HepG2 (cell line): ENCODE data around the gene CNPY4. TPM values are rescaled to one million over a fixed set of nuclear protein-coding genes. Genes with fewer than 3 reads are reported as not detected.

Experiments used
- ARHGAP35 ChIP-seq: sonication (generic); formaldehyde crosslinking; IDR thresholded peaks from 2 replicates; pipeline ENCODE4 v1.9.0; 2022; ENCODE audit warnings: mild to moderate bottlenecking, inconsistent platforms, moderate library complexity, missing genetic modification reagents, borderline replicate concordance
- ARID4A ChIP-seq: sonication (generic); formaldehyde crosslinking; IDR thresholded peaks from 2 replicates; pipeline ENCODE4 v1.5.0; 2020; ENCODE audit warnings: mild to moderate bottlenecking, missing genetic modification reagents, borderline replicate concordance
- CEBPG ChIP-seq: IDR thresholded peaks from 2 replicates; pipeline ENCODE4 v1.6.1; 2016
- ETV5 ChIP-seq: IDR thresholded peaks from 2 replicates; pipeline ENCODE4 v1.6.1; 2018; ENCODE audit warnings: missing biosample characterization, missing genetic modification reagents, inconsistent platforms, borderline replicate concordance
- MEF2D ChIP-seq: sonication (generic); formaldehyde crosslinking; IDR thresholded peaks from 2 replicates; pipeline ENCODE4 v1.5.1; 2020; ENCODE audit warnings: mild to moderate bottlenecking, missing genetic modification reagents
- NFKBIZ ChIP-seq: IDR thresholded peaks from 2 replicates; pipeline ENCODE4 v1.6.1; 2018; ENCODE audit warnings: missing genetic modification reagents, missing compliant biosample characterization
- ZMYM3 ChIP-seq: sonication (generic); formaldehyde crosslinking; IDR thresholded peaks from 2 replicates; pipeline ENCODE4 v1.5.1; 2020; ENCODE audit warnings: mild to moderate bottlenecking, missing genetic modification reagents
- ZNF335 ChIP-seq: sonication (generic); formaldehyde crosslinking; IDR thresholded peaks from 2 replicates; pipeline ENCODE4 v1.4.0; 2020; ENCODE audit warnings: missing genetic modification reagents
- ZNF343 ChIP-seq: sonication (generic); formaldehyde crosslinking; IDR thresholded peaks from 2 replicates; pipeline ENCODE4 v1.4.0; 2020; ENCODE audit warnings: mild to moderate bottlenecking, missing genetic modification reagents
- ZNF543 ChIP-seq: sonication (generic); formaldehyde crosslinking; IDR thresholded peaks from 2 replicates; pipeline ENCODE4 v1.4.0; 2020; ENCODE audit warnings: mild to moderate bottlenecking, missing genetic modification reagents
- ZNF704 ChIP-seq: sonication (generic); formaldehyde crosslinking; IDR thresholded peaks from 2 replicates; pipeline ENCODE4 v1.8.1; 2023; ENCODE audit warnings: mild to moderate bottlenecking, inconsistent platforms, moderate library complexity, missing genetic modification reagents, borderline replicate concordance
- ZNF766 ChIP-seq: sonication (generic); formaldehyde crosslinking; IDR thresholded peaks from 2 replicates; pipeline ENCODE4 v1.5.0; 2020; ENCODE audit warnings: missing genetic modification reagents, borderline replicate concordance
- ZNF768 ChIP-seq: sonication (generic); formaldehyde crosslinking; IDR thresholded peaks from 2 replicates; pipeline ENCODE4 v1.4.0; 2020; ENCODE audit warnings: missing genetic modification reagents
- ZSCAN22 ChIP-seq: sonication (generic); formaldehyde crosslinking; IDR thresholded peaks from 2 replicates; pipeline ENCODE4 v1.4.0; 2020; ENCODE audit warnings: mild to moderate bottlenecking, missing genetic modification reagents
- polyA plus RNA-seq, 8 experiments: library from polyadenylated mRNA; depleted of rRNA in 3 of 8; stranded (reverse) in 7 of 8; unstranded in 1 of 8; fragments of >200 nt; fragmentation: Illumina TruSeq in 4 of 8; extraction: Trizol in 4 of 8; gene quantifications; 2 replicates each; pipeline versions ENCODE4 v1.2.1 to v1.2.3, GENCODE V29; 2011 to 2016; ENCODE audit warnings: low read depth in 4 of 8, missing spikeins in 1 of 8, mixed read lengths in 1 of 8; ENCODE audit not compliant: insufficient read depth in 1 of 8
- total RNA-seq, 5 experiments: library from RNA; depleted of rRNA; stranded (reverse); fragments of >200 nt; fragmentation: Illumina TruSeq; extraction: Trizol; gene quantifications; 2 replicates each; pipeline ENCODE4 v1.2.3, GENCODE V29; 2016; ENCODE audit warnings: low read depth in 1 of 5
- TF ChIP-seq, protein P1 (sequence below): sonication (generic); formaldehyde crosslinking; IDR thresholded peaks from 2 replicates; pipeline ENCODE4 v1.4.0; 2020; ENCODE audit warnings: missing genetic modification reagents, borderline replicate concordance
- TF ChIP-seq, protein P2 (sequence below): sonication (generic); formaldehyde crosslinking; IDR thresholded peaks from 2 replicates; pipeline ENCODE4 v1.5.1; 2020; ENCODE audit warnings: mild to moderate bottlenecking, missing genetic modification reagents, borderline replicate concordance

The CNPY4 gene
- total and polyA plus RNA-seq, 2 of the 13 experiments (the other 11 are each of a cell fraction or from before 2014, with no cell fraction given): 6.2 to 12.7 TPM

GRCh38 chr7:100122067-100122466 lies 2.6 kb downstream of the CNPY4 start (continued):
- TF ChIP-seq ARID4A (CRISPR knock-in tag) (peak; percentile 41; the same call in 1 of the 2 replicates), ZSCAN22 (no peak), NFKBIZ (no peak), ZNF343 (CRISPR knock-in tag) (no peak), ETV5 (CRISPR knock-in tag) (peak; percentile 87), ARHGAP35 (no peak; the same call in 1 of the 2 replicates), CEBPG (CRISPR knock-in tag) (no peak; the same call in 1 of the 2 replicates), ZNF768 (no peak; the same call in 1 of the 2 replicates), ZNF766 (CRISPR knock-in tag) (no peak), ZMYM3 (CRISPR knock-in tag) (peak; percentile 42), ZNF335 (CRISPR knock-in tag) (no peak), MEF2D (CRISPR knock-in tag) (no peak), ZNF704 (CRISPR knock-in tag) (no peak), ZNF543 (CRISPR knock-in tag) (0 out of 2 replicates have a peak, but pooled peaks have one; percentile 18)
- TF ChIP-seq, protein P1, sequence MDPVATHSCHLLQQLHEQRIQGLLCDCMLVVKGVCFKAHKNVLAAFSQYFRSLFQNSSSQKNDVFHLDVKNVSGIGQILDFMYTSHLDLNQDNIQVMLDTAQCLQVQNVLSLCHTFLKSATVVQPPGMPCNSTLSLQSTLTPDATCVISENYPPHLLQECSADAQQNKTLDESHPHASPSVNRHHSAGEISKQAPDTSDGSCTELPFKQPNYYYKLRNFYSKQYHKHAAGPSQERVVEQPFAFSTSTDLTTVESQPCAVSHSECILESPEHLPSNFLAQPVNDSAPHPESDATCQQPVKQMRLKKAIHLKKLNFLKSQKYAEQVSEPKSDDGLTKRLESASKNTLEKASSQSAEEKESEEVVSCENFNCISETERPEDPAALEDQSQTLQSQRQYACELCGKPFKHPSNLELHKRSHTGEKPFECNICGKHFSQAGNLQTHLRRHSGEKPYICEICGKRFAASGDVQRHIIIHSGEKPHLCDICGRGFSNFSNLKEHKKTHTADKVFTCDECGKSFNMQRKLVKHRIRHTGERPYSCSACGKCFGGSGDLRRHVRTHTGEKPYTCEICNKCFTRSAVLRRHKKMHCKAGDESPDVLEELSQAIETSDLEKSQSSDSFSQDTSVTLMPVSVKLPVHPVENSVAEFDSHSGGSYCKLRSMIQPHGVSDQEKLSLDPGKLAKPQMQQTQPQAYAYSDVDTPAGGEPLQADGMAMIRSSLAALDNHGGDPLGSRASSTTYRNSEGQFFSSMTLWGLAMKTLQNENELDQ: no peak
- TF ChIP-seq, protein P2, sequence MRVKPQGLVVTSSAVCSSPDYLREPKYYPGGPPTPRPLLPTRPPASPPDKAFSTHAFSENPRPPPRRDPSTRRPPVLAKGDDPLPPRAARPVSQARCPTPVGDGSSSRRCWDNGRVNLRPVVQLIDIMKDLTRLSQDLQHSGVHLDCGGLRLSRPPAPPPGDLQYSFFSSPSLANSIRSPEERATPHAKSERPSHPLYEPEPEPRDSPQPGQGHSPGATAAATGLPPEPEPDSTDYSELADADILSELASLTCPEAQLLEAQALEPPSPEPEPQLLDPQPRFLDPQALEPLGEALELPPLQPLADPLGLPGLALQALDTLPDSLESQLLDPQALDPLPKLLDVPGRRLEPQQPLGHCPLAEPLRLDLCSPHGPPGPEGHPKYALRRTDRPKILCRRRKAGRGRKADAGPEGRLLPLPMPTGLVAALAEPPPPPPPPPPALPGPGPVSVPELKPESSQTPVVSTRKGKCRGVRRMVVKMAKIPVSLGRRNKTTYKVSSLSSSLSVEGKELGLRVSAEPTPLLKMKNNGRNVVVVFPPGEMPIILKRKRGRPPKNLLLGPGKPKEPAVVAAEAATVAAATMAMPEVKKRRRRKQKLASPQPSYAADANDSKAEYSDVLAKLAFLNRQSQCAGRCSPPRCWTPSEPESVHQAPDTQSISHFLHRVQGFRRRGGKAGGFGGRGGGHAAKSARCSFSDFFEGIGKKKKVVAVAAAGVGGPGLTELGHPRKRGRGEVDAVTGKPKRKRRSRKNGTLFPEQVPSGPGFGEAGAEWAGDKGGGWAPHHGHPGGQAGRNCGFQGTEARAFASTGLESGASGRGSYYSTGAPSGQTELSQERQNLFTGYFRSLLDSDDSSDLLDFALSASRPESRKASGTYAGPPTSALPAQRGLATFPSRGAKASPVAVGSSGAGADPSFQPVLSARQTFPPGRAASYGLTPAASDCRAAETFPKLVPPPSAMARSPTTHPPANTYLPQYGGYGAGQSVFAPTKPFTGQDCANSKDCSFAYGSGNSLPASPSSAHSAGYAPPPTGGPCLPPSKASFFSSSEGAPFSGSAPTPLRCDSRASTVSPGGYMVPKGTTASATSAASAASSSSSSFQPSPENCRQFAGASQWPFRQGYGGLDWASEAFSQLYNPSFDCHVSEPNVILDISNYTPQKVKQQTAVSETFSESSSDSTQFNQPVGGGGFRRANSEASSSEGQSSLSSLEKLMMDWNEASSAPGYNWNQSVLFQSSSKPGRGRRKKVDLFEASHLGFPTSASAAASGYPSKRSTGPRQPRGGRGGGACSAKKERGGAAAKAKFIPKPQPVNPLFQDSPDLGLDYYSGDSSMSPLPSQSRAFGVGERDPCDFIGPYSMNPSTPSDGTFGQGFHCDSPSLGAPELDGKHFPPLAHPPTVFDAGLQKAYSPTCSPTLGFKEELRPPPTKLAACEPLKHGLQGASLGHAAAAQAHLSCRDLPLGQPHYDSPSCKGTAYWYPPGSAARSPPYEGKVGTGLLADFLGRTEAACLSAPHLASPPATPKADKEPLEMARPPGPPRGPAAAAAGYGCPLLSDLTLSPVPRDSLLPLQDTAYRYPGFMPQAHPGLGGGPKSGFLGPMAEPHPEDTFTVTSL (CRISPR knock-in tag): no peak
